NCI-H2227 treated with DMSO at 0.1 percent for 48 hours (cell line): Measurements from ENCODE around the gene NOL9.
"Not testable (repeated sequence)": the region's sequence is repeated elsewhere in the genome, so short reads cannot be mapped to it uniquely, and the experiment has no call there.

ENCODE experiments used
- DNase-seq: peaks from one replicate; lab custom pipeline; 2025; lab: John Stamatoyannopoulos, UW

The NOL9 gene

GRCh38 chr1:6554031-6554906 is at the start of gene NOL9:
Gene NOL9, minus strand, starts transcription at chr1:6554513. Its CDS starts 11 bp downstream, at chr1:6554502.
- peak; percentile 91 for DNase-seq

GRCh38 chr1:6603238-6603914 is 49.1 kb upstream of the NOL9 start:
- DNase-seq: peak; percentile 65

- peak; percentile 79 for DNase-seq
These were observed 48.4 kb upstream of the NOL9 start, which contains the start of gene KLHL21 for GRCh38 chr1:6602669-6603237. Gene KLHL21, minus strand, starts transcription at chr1:6602869. Its CDS starts 52 bp downstream, at chr1:6602817.

DNA sequence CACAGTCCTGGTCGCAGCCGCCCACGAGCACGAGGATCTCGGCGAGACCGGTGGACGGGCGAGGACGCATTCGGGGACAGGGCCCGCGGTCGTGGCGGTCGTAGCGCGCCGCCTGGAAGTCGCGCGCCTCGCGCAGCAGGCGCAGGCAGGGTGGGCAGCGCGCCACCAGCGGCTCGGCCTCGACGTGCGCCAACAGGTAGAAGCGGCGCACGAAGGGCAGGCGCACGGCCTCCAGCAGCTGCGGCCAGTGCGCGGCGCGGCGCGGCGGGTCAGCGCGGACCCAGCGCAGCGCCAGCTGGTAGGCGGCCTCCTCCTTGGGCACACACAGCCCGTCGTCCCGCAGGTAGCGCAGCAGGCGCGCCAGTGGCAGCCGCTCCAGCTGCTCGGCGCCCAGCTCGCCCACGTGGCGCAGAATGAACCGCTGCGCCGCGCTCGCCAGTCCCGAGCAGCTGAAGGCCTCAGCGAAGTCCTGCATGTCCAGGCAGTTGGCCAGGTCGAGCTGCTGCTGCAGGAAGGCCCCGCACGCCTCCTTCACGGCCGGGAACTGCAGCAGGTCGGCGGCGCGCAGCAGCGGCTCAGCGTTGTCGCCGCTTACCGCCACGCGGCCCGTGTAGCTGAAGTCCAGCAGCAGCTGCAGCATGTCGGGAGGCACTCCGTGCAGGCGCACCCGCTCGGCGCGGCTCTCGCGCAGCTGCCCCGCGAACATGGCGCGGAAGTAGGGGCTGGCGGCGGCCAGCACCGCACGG is 47.8 kb upstream of the NOL9 start:
- peak; percentile 79 for DNase-seq

- no peak for DNase-seq
These were observed 47.0 kb upstream of the NOL9 start for GRCh38 chr1:6601049-6601922.

DNA sequence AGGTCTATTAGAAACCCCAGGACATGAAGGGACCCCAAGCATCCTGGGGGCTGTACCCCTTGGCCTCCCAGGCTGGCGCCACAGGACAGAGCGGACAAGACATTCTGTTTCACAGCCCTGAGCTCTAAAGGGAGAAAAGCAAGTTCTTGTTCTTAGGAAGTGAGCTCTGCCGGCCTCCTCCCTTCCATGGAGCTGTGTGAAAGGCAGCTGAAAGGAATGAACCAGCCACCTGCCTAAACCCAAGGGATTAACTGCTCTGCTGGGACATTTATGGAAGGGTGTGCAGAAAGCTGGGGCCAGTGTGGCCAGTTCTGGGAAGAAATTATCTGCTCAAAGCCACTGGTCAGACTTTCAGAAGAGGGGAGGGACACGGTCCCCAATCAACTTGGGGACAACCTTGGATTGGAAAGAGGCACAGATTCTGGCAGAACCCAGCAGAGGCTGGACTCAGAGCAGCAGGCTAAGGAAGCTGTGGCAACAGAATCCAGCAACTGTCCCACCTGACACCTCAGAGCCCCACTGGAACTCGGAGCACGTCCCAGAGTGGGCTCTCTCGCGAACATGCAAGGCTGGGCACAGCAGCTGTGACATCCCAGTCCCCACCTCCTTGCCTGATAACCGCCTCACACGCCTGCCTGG is 46.2 kb upstream of the NOL9 start:
- no peak for DNase-seq

DNA sequence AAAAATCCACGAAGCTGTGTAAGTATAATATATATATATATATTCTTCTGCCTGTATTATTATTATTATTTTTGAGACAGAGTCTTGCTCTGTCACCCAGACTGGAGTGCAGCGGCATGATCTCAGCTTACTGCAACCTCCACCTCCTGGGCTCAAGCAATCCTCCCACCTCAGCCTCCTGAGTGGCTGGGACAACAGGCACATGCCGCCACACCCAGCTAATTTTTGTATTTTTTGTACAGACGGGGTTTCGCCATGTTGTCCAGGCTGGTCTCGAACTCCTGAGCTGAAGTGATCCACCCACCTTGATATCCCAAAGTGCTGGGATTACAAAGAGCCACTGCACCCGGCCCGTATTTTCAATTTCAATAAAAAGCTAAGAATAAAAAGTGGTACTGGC is 45.7 kb upstream of the NOL9 start:
- DNase-seq: not testable (repeated sequence)

DNA sequence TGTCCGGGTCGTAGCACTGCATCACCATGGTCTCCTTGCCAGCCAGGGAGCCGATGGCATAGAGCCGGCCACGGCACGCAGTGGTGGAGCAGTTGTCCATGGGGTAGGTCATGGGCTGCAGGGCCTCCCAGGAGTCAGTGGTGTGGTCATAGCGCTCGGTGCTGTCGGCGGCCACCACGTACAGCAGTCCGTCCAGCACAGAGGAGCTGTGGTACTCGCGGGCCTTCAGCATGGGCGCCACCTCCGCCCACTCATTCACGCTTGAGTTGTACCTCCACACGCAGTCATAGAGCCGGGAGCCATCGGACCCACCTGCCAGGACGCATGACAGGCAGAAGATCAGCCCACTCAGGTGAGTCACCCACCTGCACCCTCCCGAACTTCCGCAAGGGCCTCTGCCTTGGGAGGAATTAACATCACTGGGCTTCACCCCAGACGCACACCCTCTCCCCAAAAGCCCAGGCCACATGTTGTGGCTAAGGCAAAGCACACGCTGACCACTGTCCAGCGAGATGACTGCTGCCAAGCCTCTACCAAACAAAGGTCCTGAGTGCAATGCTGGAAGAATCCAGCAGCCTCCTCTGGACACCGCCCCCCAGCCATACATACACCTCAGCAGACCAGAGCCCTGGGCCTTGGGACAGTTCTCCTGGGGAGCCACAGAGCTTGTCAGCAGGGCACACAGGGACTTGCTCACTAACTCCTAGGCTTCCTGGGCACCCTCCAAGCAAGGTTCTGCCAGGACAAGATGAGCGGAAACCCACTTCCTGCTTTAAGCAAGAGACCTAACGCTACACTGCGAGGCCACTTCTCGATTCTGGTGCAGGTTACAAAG is 45.0 kb upstream of the NOL9 start:
- DNase-seq: no peak

- DNase-seq: no peak
These were observed 43.4 kb upstream of the NOL9 start for GRCh38 chr1:6597777-6598131.

- no peak for DNase-seq
These were observed 42.8 kb upstream of the NOL9 start for GRCh38 chr1:6596886-6597776.

- DNase-seq: no peak
These were observed 42.0 kb upstream of the NOL9 start for GRCh38 chr1:6596351-6596750.

GRCh38 chr1:6594977-6595740 is 40.8 kb upstream of the NOL9 start:
- DNase-seq: peak; percentile 68

- DNase-seq: no peak
These were observed 39.5 kb upstream of the NOL9 start for GRCh38 chr1:6593810-6594209.

DNA sequence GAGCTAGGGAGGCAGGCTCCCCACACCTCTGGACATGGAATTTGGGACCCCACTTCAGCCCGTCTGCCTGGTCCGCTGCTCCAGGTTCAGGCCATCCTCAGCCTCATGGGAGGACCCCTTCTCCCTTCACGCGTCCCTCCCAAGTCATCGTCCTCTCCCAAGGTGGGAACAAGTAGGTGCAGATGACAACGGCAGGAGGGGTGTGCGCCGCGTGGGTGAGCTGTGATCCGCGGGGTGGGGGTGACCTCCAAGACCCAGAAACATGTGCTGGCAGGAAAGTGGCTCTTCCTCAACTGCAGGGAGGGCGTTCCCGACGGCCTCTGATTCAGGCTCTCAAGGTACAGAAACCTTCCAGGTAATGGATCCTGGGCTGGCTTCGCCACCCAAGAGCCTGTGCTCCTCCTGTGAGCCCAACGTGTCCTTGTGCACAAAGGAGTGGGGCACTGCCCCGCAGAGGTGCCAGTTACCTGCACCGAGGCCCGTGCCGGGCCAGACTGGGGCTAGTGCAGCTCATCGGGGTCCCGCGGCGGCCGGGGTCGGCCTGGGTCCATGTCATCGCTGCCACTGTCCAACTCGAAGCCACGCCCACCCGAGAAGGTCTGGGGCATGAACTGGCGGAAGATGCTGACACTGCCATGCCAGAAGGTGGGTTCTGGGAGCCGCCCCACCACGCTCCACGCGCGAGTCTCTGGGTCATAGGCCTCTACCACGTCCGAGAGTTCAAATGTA is 38.7 kb upstream of the NOL9 start:
- DNase-seq: no peak

GRCh38 chr1:6592441-6592840 is 38.1 kb upstream of the NOL9 start:
- no peak for DNase-seq

- no peak for DNase-seq
These were observed 37.3 kb upstream of the NOL9 start for GRCh38 chr1:6591644-6592043.

DNA sequence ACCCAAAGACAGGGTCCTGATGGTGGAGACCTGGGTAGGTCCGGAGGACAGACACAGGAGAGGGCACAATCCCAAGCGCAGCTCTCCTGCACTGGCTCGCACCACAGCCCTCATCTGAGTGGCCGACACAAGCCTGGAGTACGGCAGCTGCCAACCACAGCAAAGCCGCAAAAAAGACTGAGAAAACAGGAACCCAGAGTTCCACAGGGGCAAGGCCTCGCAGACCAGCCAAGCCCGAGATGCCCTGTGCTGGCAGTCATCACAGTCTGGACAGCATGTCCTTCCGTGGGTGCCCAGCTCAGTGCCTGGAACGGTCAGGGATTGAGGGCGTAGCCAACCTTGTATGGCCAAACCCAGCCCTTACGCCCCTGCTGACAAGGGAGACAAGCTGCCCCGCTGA is 36.9 kb upstream of the NOL9 start:
- no peak for DNase-seq
